Right hindlimb (tissue), 1 donor: ENCODE results near the gene POLA1.

Experiments
- DNase-seq: peaks from one replicate; pipeline ENCODE4 v3.0.0-alpha.2; 2018

POLA1 gene

GRCh38 chrX:24990535-24990934 lies 296.8 kb downstream of the POLA1 start:
- no peak for DNase-seq

GRCh38 chrX:24993879-24994278 lies 300.2 kb downstream of the POLA1 start:
- no peak for DNase-seq

DNA sequence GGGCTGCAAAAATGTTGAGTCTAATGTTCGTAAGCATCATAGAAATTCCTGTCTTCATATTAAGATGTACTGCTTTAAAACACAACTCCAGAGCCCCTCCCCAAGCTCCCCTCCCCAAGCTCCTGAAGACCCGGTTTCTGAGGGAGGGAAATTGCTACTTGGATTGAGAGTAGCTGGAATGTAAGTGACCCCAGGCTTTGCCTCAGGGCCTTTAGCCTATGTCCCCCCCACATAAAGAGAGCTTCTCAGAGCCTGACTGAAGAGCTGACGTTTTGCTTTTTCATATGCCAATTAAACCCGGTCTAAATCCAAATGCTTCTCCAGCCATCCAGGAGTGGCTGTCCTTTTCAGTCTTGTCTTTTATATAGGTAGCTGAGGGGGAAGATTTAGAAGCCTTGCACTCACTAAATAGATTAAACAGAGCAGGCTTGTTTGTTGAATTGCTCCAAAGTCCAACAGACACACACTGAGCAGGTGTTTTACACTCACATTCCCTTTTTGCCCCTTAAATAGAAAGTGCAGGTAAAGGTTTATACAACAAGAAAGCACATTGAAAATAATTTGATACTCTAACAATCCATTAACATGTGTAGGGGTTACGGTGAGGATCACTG lies 302.5 kb downstream of the POLA1 start:
- no peak for DNase-seq

GRCh38 chrX:24999511-24999910 lies 305.8 kb downstream of the POLA1 start:
- no peak for DNase-seq

DNA sequence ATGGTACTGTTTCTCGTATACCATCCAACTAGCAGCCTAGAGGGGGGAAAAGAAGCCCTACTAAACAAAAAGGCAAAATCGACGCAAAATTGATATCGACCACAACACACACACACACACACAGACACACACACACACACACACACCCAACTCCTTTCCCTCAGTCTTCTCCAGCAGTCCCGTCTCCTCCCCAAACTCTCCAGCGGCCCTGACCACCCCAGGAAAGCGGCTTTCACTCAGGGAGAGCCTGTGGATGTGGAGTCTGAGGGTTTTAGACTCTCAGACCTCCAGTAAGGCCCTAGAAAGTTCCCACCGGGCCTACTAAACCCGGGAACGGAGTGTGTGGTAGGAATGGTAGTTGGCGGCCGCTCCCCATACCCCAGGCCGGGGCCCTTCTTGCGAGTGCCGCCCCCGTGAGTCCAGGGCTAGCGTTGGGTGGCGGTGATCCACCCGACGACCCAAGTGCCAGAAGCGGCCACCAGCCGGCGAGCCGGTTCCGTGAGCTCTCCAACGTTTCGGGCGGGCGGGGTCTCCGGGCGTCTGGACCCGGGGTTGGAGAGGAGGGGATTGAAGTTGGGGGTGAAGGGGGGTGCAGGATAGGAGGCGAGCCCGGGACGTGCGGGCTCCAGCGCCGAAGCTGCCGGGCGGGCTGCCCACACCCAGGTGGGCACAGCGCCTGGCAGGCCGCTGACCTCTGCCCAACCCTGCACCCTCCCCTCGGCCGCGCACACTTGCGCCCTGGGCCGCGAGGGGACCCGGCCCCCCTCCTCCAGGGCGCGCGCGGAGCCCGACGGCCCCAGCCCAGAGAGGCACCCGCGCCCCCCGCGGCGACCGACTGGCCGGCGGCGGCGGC lies 308.3 kb downstream of the POLA1 start:
- no peak for DNase-seq

GRCh38 chrX:25002661-25003020 lies 308.9 kb downstream of the POLA1 start:
- no peak for DNase-seq

- DNase-seq, result no peak
These were observed 309.5 kb downstream of the POLA1 start for GRCh38 chrX:25003066-25003849.

DNA sequence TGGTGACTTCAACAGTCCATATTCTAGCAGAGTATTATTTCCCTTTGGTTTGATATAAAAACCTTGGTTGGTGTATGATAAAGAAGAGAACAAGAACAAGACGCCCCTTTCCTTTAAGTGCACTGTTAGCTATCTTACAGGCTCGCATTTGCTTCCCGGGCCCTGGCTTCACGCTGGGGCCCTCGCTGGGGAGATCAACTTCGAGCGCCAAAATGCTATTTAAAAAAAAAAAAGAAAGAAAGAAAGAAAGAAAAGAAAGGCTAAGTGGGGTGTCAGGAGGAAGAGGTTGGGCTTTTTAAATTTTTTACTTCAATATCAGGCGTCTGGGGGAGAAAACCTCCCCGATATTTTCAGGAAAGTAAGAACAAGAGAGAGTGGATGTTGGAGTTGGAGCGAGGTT lies 310.3 kb downstream of the POLA1 start:
- no peak for DNase-seq

- DNase-seq, result no peak
These were observed 310.8 kb downstream of the POLA1 start for GRCh38 chrX:25004485-25005032.

DNA sequence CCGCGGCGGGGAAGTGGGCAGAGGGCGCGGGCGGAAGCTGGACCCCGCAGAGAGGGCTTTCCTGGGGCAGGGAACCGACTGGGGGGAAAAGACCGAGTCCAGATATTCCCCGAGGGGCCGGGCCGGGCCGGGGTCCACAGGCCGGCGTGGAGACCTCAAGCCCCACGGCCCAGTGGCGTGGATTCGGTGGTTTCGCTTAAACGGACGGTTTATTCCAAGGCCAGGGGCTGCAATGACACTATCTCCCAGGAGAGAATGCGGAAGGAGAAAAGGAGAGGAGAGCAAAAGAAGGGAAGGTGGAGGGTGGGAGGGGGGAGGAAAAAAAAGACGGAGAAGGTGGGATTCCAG lies 311.3 kb downstream of the POLA1 start:
- DNase-seq, result no peak

DNA sequence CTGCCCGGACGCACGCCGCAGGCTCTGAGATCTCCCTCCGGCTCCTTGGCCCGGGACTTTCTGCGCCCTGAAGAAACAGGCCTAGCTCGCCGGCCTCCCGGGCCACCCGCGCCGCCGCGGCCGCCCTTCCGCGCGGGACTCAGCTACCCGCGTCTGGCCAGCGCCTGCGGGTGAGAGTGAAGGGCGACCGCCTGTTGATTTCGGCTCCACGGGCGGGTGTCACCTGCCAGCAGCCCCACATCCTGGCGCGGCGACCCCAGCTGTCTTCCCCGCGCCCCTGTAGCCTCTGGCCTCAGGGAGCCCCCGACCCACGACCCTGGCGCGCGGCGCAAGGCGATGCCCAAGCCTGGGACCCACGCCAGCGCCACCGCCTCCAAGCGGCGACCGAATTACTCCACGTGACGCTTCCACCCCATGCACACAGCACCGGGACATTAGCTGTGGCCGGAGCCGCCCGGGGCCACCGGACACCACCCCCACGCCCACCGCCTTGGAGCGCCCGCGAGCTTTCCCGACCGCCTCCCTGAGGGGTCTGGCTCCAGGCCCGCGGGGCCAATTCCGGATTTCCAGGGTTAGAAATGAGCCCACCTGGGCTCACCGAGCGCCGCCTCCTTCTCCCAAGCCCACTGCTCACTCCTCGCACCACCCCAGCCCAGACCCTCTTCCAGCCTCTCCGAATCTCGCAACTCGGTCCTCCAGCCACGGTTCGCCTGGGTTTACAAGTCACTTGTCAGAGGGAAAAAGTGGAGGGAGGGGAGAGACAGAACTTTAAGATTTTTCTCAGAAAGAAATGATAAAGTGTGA lies 311.9 kb downstream of the POLA1 start:
- DNase-seq, result no peak

DNA sequence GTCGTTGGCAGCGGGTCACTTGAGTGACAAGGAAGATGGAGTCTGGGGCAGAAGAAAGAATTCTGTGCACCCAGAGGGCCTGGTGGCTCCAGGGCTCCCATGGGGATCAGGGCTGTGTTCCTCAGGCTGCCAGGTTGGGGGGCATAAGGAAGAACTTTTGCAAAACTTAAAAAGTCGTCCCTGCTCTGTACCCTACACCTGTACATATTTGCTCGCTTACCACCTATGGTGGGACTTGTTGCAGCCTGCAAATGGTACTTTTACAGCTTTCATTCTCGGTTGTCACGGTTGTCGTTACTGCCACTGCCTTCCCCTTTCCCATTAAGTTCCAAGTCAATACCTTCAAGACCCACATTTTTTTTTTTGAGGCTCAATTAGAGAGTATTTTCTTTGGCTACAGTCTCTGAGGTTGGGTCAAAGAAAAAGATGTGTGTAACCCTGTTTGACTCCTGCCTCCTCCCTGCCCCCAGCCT lies 312.9 kb downstream of the POLA1 start:
- no peak for DNase-seq

GRCh38 chrX:25007059-25008053 lies 313.6 kb downstream of the POLA1 start:
- no peak for DNase-seq

GRCh38 chrX:25009407-25009806 lies 315.7 kb downstream of the POLA1 start:
- DNase-seq, result no peak

DNA sequence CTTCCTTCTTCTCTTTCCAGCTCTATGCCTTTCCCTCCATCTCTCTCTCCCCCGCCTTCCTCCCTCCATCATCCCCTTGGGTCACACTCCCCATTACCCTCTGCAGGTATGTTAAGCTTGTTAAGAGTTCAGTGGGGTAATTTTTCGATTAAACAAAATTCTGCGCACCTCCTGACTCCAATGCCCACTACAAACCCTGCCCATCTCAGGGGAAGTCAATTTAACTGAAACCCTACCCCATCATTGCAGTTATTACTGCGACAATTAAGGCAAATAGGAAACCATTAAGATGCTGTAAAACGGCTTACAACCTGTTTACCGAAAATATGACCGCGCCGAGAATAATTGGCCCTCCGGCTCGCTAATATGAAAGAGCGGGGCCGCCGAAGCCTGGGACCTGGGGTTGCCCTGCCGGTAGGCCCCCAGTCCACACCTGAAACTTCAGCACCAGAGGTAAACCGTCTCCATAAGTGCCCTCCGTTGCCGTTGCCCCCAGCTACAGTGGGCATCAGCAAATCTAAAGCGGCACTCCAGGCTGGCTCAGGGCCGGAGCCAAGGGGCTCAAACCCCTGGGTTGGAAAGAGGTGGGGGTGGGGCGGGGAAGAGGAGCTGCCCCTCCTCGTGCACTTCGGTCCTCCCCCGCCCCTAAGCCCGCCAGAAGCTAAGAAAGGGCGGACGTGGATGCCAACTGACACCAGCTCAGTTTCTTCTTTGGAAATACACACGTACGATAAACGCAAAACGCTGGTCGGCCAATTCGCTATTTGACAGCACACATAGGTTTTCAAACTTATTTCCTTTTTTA lies 317.3 kb downstream of the POLA1 start:
- DNase-seq, result no peak

- DNase-seq, result no peak
These were observed 318.1 kb downstream of the POLA1 start for GRCh38 chrX:25011589-25012432.

- no peak for DNase-seq
These were observed 318.7 kb downstream of the POLA1 start for GRCh38 chrX:25012433-25012735.

- DNase-seq, result no peak
These were observed 319.3 kb downstream of the POLA1 start for GRCh38 chrX:25012793-25013631.
